HEK293T (cell line): Measurements from ENCODE around the gene NDUFB11.

Experiments
- ARNT ChIP-seq: fragments of 450-650 bp; IDR thresholded peaks from 2 replicates; pipeline ENCODE4 v1.6.1; 2017; ENCODE audit warnings: mild to moderate bottlenecking
- FOXK2 ChIP-seq: fragments of 450-650 bp; IDR thresholded peaks from 2 replicates; pipeline ENCODE4 v1.6.1; 2016; ENCODE audit warnings: mild to moderate bottlenecking
- FOXM1 ChIP-seq: fragments of 450-650 bp; IDR thresholded peaks from 2 replicates; pipeline ENCODE4 v1.6.1; 2017; ENCODE audit warnings: mild to moderate bottlenecking, borderline replicate concordance
- HDGF ChIP-seq: fragments of 450-650 bp; IDR thresholded peaks from 2 replicates; pipeline ENCODE4 v1.6.1; 2017; ENCODE audit warnings: antibody characterized with exemption, borderline replicate concordance
- L3MBTL2 ChIP-seq: fragments of 450-650 bp; conservative IDR thresholded peaks from 2 replicates; pipeline ENCODE4 v1.6.1; 2016; ENCODE audit warnings: mild to moderate bottlenecking
- LEF1 ChIP-seq: fragments of 450-650 bp; IDR thresholded peaks from 2 replicates; pipeline ENCODE4 v1.6.1; 2017; ENCODE audit warnings: mild to moderate bottlenecking, borderline replicate concordance
- SP1 ChIP-seq: fragments of 450-650 bp; IDR thresholded peaks from 2 replicates; pipeline ENCODE4 v1.6.1; 2017
- SUZ12 ChIP-seq: fragments of 450-650 bp; IDR thresholded peaks from 2 replicates; pipeline ENCODE4 v1.6.1; 2016; ENCODE audit warnings: mild to moderate bottlenecking
- TARDBP ChIP-seq: fragments of 450-650 bp; IDR thresholded peaks from 2 replicates; pipeline ENCODE4 v1.6.1; 2016

GRCh38 chrX:47156611-47157520 is 12.4 kb upstream of the NDUFB11 start:
- TF ChIP-seq HDGF (no peak), TARDBP (no peak), FOXK2 (no peak), ARNT (no peak), FOXM1 (no peak), SP1 (no peak), LEF1 (no peak), SUZ12 (no peak), L3MBTL2 (no peak)
